Mesothelial cell of epicardium (in vitro differentiated cells): Measurements from ENCODE around the gene DISP3. TPM values are rescaled to one million over a fixed set of nuclear protein-coding genes. Genes with fewer than 3 reads are reported as not detected.

ENCODE experiments used
- DNase-seq, 2 experiments: peaks; one replicate each; pipeline ENCODE4 v3.0.0; 2021; ENCODE audit warnings: low spot score in 2 of 2; ENCODE audit not compliant: unreplicated experiment in 2 of 2
- H3K27ac Mint-ChIP-seq: 2 replicates; pipeline ENCODE4 v1.8.0; 2021; ENCODE audit warnings: mixed read lengths
- H3K27me3 Mint-ChIP-seq: 2 replicates; pipeline ENCODE4 v1.8.0; 2021; ENCODE audit warnings: low read depth, mixed read lengths
- H3K36me3 Mint-ChIP-seq: 2 replicates; pipeline ENCODE4 v1.8.0; 2021; ENCODE audit warnings: mixed read lengths
- H3K4me1 Mint-ChIP-seq: 2 replicates; pipeline ENCODE4 v1.8.0; 2021; ENCODE audit warnings: mixed read lengths
- H3K4me3 Mint-ChIP-seq: 2 replicates; pipeline ENCODE4 v1.8.0; 2021; ENCODE audit warnings: mild to moderate bottlenecking, moderate library complexity, mixed read lengths
- H3K9me3 Mint-ChIP-seq: 2 replicates; pipeline ENCODE4 v1.8.0; 2021; ENCODE audit warnings: mixed read lengths
- CTCF ChIP-seq: fragments of 200-600 bp; sonication (generic); IDR thresholded peaks from one replicate; pipeline ENCODE4 v1.5.0; 2021; ENCODE audit warnings: antibody characterized with exemption; ENCODE audit not compliant: unreplicated experiment
- total RNA-seq: library from RNA; stranded (reverse); gene quantifications from 3 replicates; pipeline ENCODE4 v1.2.1, GENCODE V29; 2021

The DISP3 gene
- total RNA-seq, 1 donor from 2014 or later, result 2.2 TPM

GRCh38 chr1:11567244-11568065, 88.5 kb downstream of the DISP3 start:
- peaks cover 82% of the 10 kb centered on the region for H3K27me3 Mint-ChIP-seq
- H3K4me3 Mint-ChIP-seq, result no peak overlapping the region

GRCh38 chr1:11568687-11569086, 89.7 kb downstream of the DISP3 start:
- TF ChIP-seq CTCF, result no peak
- Mint-ChIP-seq H3K4me3 (no peak overlapping the region), H3K4me1 (peaks cover 4% of the 10 kb centered on the region), H3K27ac (no peak overlapping the region), H3K27me3 (peaks cover 89% of the 10 kb centered on the region), H3K9me3 (no peaks in the 10 kb centered on the region), H3K36me3 (no peaks in the 10 kb centered on the region)
- DNase-seq, result no peak

More at GRCh38 chr1:11567244-11568065, 88.5 kb downstream of the DISP3 start:
- no peak for DNase-seq
- H3K4me1 Mint-ChIP-seq, result peaks cover 11% of the 10 kb centered on the region
- no peak for TF ChIP-seq CTCF
- H3K9me3 Mint-ChIP-seq, result no peaks in the 10 kb centered on the region
- H3K36me3 Mint-ChIP-seq, result no peaks in the 10 kb centered on the region
- H3K27ac Mint-ChIP-seq, result no peak overlapping the region

GRCh38 chr1:11569551-11569950, 90.6 kb downstream of the DISP3 start:
- Mint-ChIP-seq H3K36me3 (no peaks in the 10 kb centered on the region), H3K27ac (no peak overlapping the region), H3K4me3 (no peak overlapping the region), H3K4me1 (no peaks in the 10 kb centered on the region), H3K27me3 (peaks cover 89% of the 10 kb centered on the region), H3K9me3 (no peaks in the 10 kb centered on the region)
- TF ChIP-seq CTCF, result no peak
- DNase-seq, result no peak

- Mint-ChIP-seq H3K27ac (no peak overlapping the region), H3K9me3 (no peaks in the 10 kb centered on the region), H3K27me3 (peaks cover 88% of the 10 kb centered on the region), H3K4me3 (no peak overlapping the region), H3K4me1 (no peaks in the 10 kb centered on the region), H3K36me3 (no peaks in the 10 kb centered on the region)
- TF ChIP-seq CTCF, result no peak
- no peak for DNase-seq
Measured at GRCh38 chr1:11569954-11570353, 91.0 kb downstream of the DISP3 start.

GRCh38 chr1:11570821-11571380, 91.9 kb downstream of the DISP3 start:
- no peak for TF ChIP-seq CTCF
- DNase-seq, result no peak
- peaks cover 82% of the 10 kb centered on the region for H3K27me3 Mint-ChIP-seq
- no peak overlapping the region for H3K27ac Mint-ChIP-seq
- no peak overlapping the region for H3K4me3 Mint-ChIP-seq
- H3K4me1 Mint-ChIP-seq, result no peaks in the 10 kb centered on the region
- H3K9me3 Mint-ChIP-seq, result no peaks in the 10 kb centered on the region
- no peaks in the 10 kb centered on the region for H3K36me3 Mint-ChIP-seq
